IMR-90 (cell line): Measurements from ENCODE around the gene SPATA13. TPM values are rescaled to one million over a fixed set of nuclear protein-coding genes. Genes with fewer than 3 reads are reported as not detected.

Source experiments
- ATAC-seq: fragments of 200-7000 bp; cut with Tn5 transposase; 2 replicates; pipeline ENCODE4 v1.9.1; 2020; ENCODE audit warnings: low read depth, mild to moderate bottlenecking, moderate library complexity
- BruUV-seq: library from RNA; stranded (reverse); fragments of 400-500 nt; replicated peaks from 2 replicates; lab custom pipeline; 2021; lab: Mats Ljungman, UMichigan
- CTCF ChIA-PET: fragments of 300-600 bp; formaldehyde crosslinking; extraction: SDS; loops from one replicate; lab custom pipeline; 2021; ENCODE audit warnings: antibody characterized with exemption; lab: Yijun Ruan, JAX
- POLR2A ChIA-PET: fragments of 300-600 bp; sonication (Branson Sonifier 250); formaldehyde crosslinking; loops from one replicate; lab custom pipeline; 2022; ENCODE audit warnings: antibody characterized with exemption; ENCODE audit not compliant: unreplicated experiment; lab: Charles Lee
- DNase-seq: peaks from one replicate; pipeline ENCODE4 v3.0.0; 2013
- H2AFZ ChIP-seq: replicated peaks from 2 replicates; pipeline ENCODE3; 2013; ENCODE audit warnings: low read length, mild to moderate bottlenecking; ENCODE audit not compliant: poor library complexity
- H2AK5ac ChIP-seq: 2 replicates; pipeline ENCODE4 v1.6.1; 2013; ENCODE audit warnings: low read depth, low read length, inconsistent platforms
- H2AK9ac ChIP-seq: replicated peaks from 2 replicates; pipeline ENCODE3; 2013; ENCODE audit warnings: mild to moderate bottlenecking, low read depth, low read length, moderate library complexity; ENCODE audit not compliant: poor library complexity
- H2BK120ac ChIP-seq: 2 replicates; pipeline ENCODE4 v1.6.1; 2013; ENCODE audit warnings: low read depth, low read length, inconsistent platforms
- H2BK15ac ChIP-seq: 3 replicates; pipeline ENCODE4 v1.6.1; 2013; ENCODE audit warnings: low read depth, low read length, inconsistent platforms
- H2BK20ac ChIP-seq: 2 replicates; pipeline ENCODE4 v1.6.1; 2013; ENCODE audit warnings: low read depth, mild to moderate bottlenecking, inconsistent platforms, low read length, moderate library complexity
- H2BK5ac ChIP-seq: 2 replicates; pipeline ENCODE4 v1.6.1; 2013; ENCODE audit warnings: mild to moderate bottlenecking, low read depth, low read length, inconsistent platforms; ENCODE audit not compliant: poor library complexity, severe bottlenecking
- H3K14ac ChIP-seq: replicated peaks from 2 replicates; pipeline ENCODE4 v1.6.1; 2013; ENCODE audit warnings: low read depth, low read length, inconsistent platforms
- H3K18ac ChIP-seq: 2 replicates; pipeline ENCODE4 v1.6.1; 2013; ENCODE audit warnings: low read depth, low read length, control low read depth
- H3K23ac ChIP-seq: 2 replicates; pipeline ENCODE4 v1.6.1; 2013; ENCODE audit warnings: low read depth, low read length, inconsistent platforms
- H3K27ac ChIP-seq: 2 replicates; pipeline ENCODE4 v1.5.1; 2013; ENCODE audit warnings: mild to moderate bottlenecking, control low read depth, low read length; ENCODE audit not compliant: insufficient read depth
- H3K27me3 ChIP-seq: 2 replicates; pipeline ENCODE4 v1.6.1; 2013; ENCODE audit warnings: low read length; ENCODE audit not compliant: control insufficient read depth, insufficient read depth
- H3K36me3 ChIP-seq: 2 replicates; pipeline ENCODE4 v1.6.1; 2013; ENCODE audit warnings: low read length, mixed read lengths; ENCODE audit not compliant: control insufficient read depth, insufficient read depth
- H3K4ac ChIP-seq: 2 replicates; pipeline ENCODE4 v1.6.1; 2013; ENCODE audit warnings: low read depth, low read length, inconsistent platforms
- H3K4me1 ChIP-seq: 2 replicates; pipeline ENCODE4 v1.6.1; 2013; ENCODE audit warnings: low read length, mixed read lengths; ENCODE audit not compliant: control insufficient read depth, insufficient read depth
- H3K4me2 ChIP-seq: 2 replicates; pipeline ENCODE4 v1.6.1; 2013; ENCODE audit warnings: low read depth, mild to moderate bottlenecking, control low read depth, low read length, moderate library complexity
- H3K4me3 ChIP-seq: 2 replicates; pipeline ENCODE4 v1.5.1; 2013; ENCODE audit warnings: low read depth, mild to moderate bottlenecking, control low read depth, low read length, moderate library complexity; ENCODE audit not compliant: insufficient read depth
- H3K56ac ChIP-seq: 2 replicates; pipeline ENCODE4 v1.6.1; 2013; ENCODE audit warnings: low read length, inconsistent platforms; ENCODE audit not compliant: insufficient read depth; ENCODE audit errors: extremely low read depth
- H3K79me1 ChIP-seq, 2 experiments: 2 replicates each; pipeline ENCODE4 v1.6.1; 2013; ENCODE audit warnings: low read length in 2 of 2, inconsistent platforms in 1 of 2, low read depth in 1 of 2
- H3K9ac ChIP-seq: 2 replicates; pipeline ENCODE4 v1.6.1; 2013; ENCODE audit warnings: low read depth, low read length, control low read depth
- H3K9me1 ChIP-seq: 2 replicates; pipeline ENCODE4 v1.6.1; 2013; ENCODE audit warnings: low read length, inconsistent platforms; ENCODE audit not compliant: insufficient read depth
- H3K9me3 ChIP-seq: 2 replicates; pipeline ENCODE4 v1.6.1; 2013; ENCODE audit warnings: low read length; ENCODE audit not compliant: control insufficient read depth, insufficient read depth
- H4K20me1 ChIP-seq: 2 replicates; pipeline ENCODE4 v1.6.1; 2013; ENCODE audit warnings: low read length, inconsistent platforms; ENCODE audit not compliant: insufficient read depth
- H4K5ac ChIP-seq: 2 replicates; pipeline ENCODE4 v1.6.1; 2013; ENCODE audit warnings: mild to moderate bottlenecking, low read depth, low read length, control low read depth
- H4K8ac ChIP-seq, 2 experiments: 2 replicates each; pipeline ENCODE4 v1.6.1; 2013; ENCODE audit warnings: low read depth in 2 of 2, low read length in 2 of 2, control low read depth in 1 of 2, inconsistent platforms in 1 of 2
- H4K91ac ChIP-seq: 2 replicates; pipeline ENCODE4 v1.6.1; 2013; ENCODE audit warnings: low read depth, low read length, inconsistent platforms; ENCODE audit not compliant: insufficient read depth
- CEBPB ChIP-seq: IDR thresholded peaks from 2 replicates; pipeline ENCODE4 v1.6.1; 2012; ENCODE audit warnings: low read depth, low read length, improper control_type of control experiment
- CHD1 ChIP-seq: IDR thresholded peaks from 2 replicates; pipeline ENCODE4 v1.6.1; 2012; ENCODE audit warnings: low read depth, low read length, improper control_type of control experiment
- MXI1 ChIP-seq: IDR thresholded peaks from 2 replicates; pipeline ENCODE4 v1.6.1; 2012; ENCODE audit warnings: low read depth, mild to moderate bottlenecking, low read length, moderate library complexity, borderline replicate concordance
- POLR2A ChIP-seq: IDR thresholded peaks from 2 replicates; pipeline ENCODE4 v1.6.1; 2012; ENCODE audit warnings: mild to moderate bottlenecking, low read depth, low read length
- RCOR1 ChIP-seq: IDR thresholded peaks from 2 replicates; pipeline ENCODE4 v1.6.1; 2012; ENCODE audit warnings: mild to moderate bottlenecking, low read length, improper control_type of control experiment; ENCODE audit not compliant: insufficient replicate concordance
- RFX5 ChIP-seq: IDR thresholded peaks from 2 replicates; pipeline ENCODE4 v1.8.0; 2012; ENCODE audit warnings: low read depth, mild to moderate bottlenecking, low read length, moderate library complexity
- SMC3 ChIP-seq: fragments of 150-350 bp; IDR thresholded peaks from 2 replicates; pipeline ENCODE4 v1.6.1; 2016; ENCODE audit warnings: low read depth, mild to moderate bottlenecking, antibody characterized with exemption, low read length, moderate library complexity
- WGBS, 2 experiments: methylation state at CpG; one replicate each; pipeline versions ENCODE4 v1.1.5 to v1.1.7; 2013; ENCODE audit warnings: missing lambda C conversion rate in 2 of 2; ENCODE audit not compliant: insufficient read length in 1 of 2; ENCODE audit errors: extremely low coverage in 2 of 2; 5-methylcytosine and 5-hydroxymethylcytosine counted together
- dilution Hi-C: fragments of 300-500 bp; cut with HindIII; formaldehyde crosslinking; loops from one replicate; pipeline ENCODE4 v1.14.3; 2018; ENCODE audit warnings: low sequenced_read_pairs; ENCODE audit not compliant: unreplicated experiment
- in situ Hi-C: fragments of 300-500 bp; cut with MboI; formaldehyde crosslinking; loops from 3 replicates; pipeline ENCODE4 v1.14.3; 2019; ENCODE audit warnings: low sequenced_read_pairs, inconsistent platforms, mixed read lengths
- intact Hi-C: fragments of 100-400 bp; cut with micrococcal nuclease; formaldehyde crosslinking; loops from 2 replicates; pipeline ENCODE4 v1.10.0; 2022
- polyA plus RNA-seq, 3 experiments: library from polyadenylated mRNA; depleted of rRNA; stranded (reverse); fragments of >200 nt; gene quantifications; 2 replicates each; pipeline ENCODE4 v1.2.3, GENCODE V29; 2012; ENCODE audit warnings: low replicate concordance in 1 of 3
- total RNA-seq: library from RNA; depleted of rRNA; stranded (reverse); fragments of >200 nt; gene quantifications from 2 replicates; pipeline ENCODE4 v1.2.3, GENCODE V29; 2012
- TF ChIP-seq, protein P1 (sequence below): fragments of 150-350 bp; IDR thresholded peaks from 2 replicates; pipeline ENCODE4 v1.6.1; 2016; ENCODE audit warnings: low read depth, mild to moderate bottlenecking, low read length, moderate library complexity, borderline replicate concordance
- TF ChIP-seq, protein P2 (sequence below): conservative IDR thresholded peaks from 2 replicates; pipeline ENCODE4 v1.5.1; 2012; ENCODE audit warnings: mild to moderate bottlenecking, low read depth, low read length, improper control_type of control experiment
- TF ChIP-seq, protein P3 (sequence below): fragments of 150-350 bp; IDR thresholded peaks from 2 replicates; pipeline ENCODE4 v1.6.1; 2017; ENCODE audit warnings: mild to moderate bottlenecking, antibody characterized with exemption, low read length, low read depth

The SPATA13 gene
- total and polyA plus RNA-seq, 2 of the 4 experiments (the other 2 are of a cell fraction): 10.5 to 12.5 TPM

DNA sequence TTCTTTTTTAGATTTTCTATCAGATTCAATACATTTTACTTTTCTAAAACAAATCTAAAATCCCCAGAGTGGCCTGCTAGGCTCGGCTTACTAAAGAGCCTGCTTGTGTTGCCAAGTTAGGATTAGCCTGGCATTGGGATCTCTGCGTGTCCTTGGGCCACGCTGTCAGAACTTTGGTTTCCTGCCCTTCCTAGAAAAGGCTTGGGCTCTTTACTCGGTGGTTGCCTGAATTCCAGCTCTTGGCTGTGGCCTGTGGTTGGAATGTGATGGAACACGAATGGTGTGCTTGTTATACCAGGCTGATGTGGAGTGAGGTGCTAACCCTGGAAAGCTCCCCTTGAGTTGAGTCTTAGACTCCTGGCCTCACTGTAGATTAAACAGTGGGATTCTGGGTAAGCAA is 8.5 kb downstream of the SPATA13 start:
- peaks cover 29% of the 10 kb centered on the region; the same call in 1 of the 2 replicates for H4K20me1 ChIP-seq
- no peak overlapping the region for H2BK120ac ChIP-seq
- DNase-seq (no peak), ATAC-seq (no peak)
- no peak overlapping the region for H2AFZ ChIP-seq
- intact Hi-C loops (no loop called here), dilution Hi-C loops (no loop called here), in situ Hi-C loops (no loop called here)
- no peak overlapping the region for H4K5ac ChIP-seq
- H2AK5ac ChIP-seq: no peak overlapping the region; the same call in 1 of the 2 replicates
- peaks cover 59 to 79% of the 10 kb centered on the region in 2 experiments for H3K79me1 ChIP-seq
- no peak overlapping the region for H3K27ac ChIP-seq
- no peak overlapping the region for H3K56ac ChIP-seq
- no peak overlapping the region for H3K4me2 ChIP-seq
- CTCF ChIA-PET: no interaction called here
- no peak overlapping the region for H3K4ac ChIP-seq
- H3K9me1 ChIP-seq: peaks cover 34% of the 10 kb centered on the region
- H3K36me3 ChIP-seq: peaks cover 7% of the 10 kb centered on the region
- H3K14ac ChIP-seq: no peak overlapping the region
- H3K9me3 ChIP-seq: no peaks in the 10 kb centered on the region
- H3K18ac ChIP-seq: no peak overlapping the region
- no peak overlapping the region for H2AK9ac ChIP-seq
- H2BK15ac ChIP-seq: no peak overlapping the region
- H3K4me1 ChIP-seq: peaks cover 15% of the 10 kb centered on the region
- no peaks in the 10 kb centered on the region for H3K27me3 ChIP-seq
- no TSS peak for BruUV-seq
- H3K9ac ChIP-seq: no peak overlapping the region
- H4K8ac ChIP-seq: no peak overlapping the region; a peak in 1 of 4 replicates
- TF ChIP-seq CHD1 (no peak), RCOR1 (no peak), POLR2A (no peak), MXI1 (no peak), RFX5 (no peak), CEBPB (no peak), SMC3 (no peak)
- TF ChIP-seq, protein P1, sequence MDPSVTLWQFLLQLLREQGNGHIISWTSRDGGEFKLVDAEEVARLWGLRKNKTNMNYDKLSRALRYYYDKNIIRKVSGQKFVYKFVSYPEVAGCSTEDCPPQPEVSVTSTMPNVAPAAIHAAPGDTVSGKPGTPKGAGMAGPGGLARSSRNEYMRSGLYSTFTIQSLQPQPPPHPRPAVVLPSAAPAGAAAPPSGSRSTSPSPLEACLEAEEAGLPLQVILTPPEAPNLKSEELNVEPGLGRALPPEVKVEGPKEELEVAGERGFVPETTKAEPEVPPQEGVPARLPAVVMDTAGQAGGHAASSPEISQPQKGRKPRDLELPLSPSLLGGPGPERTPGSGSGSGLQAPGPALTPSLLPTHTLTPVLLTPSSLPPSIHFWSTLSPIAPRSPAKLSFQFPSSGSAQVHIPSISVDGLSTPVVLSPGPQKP: no peak
- TF ChIP-seq, protein P2, sequence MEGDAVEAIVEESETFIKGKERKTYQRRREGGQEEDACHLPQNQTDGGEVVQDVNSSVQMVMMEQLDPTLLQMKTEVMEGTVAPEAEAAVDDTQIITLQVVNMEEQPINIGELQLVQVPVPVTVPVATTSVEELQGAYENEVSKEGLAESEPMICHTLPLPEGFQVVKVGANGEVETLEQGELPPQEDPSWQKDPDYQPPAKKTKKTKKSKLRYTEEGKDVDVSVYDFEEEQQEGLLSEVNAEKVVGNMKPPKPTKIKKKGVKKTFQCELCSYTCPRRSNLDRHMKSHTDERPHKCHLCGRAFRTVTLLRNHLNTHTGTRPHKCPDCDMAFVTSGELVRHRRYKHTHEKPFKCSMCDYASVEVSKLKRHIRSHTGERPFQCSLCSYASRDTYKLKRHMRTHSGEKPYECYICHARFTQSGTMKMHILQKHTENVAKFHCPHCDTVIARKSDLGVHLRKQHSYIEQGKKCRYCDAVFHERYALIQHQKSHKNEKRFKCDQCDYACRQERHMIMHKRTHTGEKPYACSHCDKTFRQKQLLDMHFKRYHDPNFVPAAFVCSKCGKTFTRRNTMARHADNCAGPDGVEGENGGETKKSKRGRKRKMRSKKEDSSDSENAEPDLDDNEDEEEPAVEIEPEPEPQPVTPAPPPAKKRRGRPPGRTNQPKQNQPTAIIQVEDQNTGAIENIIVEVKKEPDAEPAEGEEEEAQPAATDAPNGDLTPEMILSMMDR: no peak
- TF ChIP-seq, protein P3, sequence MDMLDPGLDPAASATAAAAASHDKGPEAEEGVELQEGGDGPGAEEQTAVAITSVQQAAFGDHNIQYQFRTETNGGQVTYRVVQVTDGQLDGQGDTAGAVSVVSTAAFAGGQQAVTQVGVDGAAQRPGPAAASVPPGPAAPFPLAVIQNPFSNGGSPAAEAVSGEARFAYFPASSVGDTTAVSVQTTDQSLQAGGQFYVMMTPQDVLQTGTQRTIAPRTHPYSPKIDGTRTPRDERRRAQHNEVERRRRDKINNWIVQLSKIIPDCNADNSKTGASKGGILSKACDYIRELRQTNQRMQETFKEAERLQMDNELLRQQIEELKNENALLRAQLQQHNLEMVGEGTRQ: no peak
- no peak overlapping the region for H3K23ac ChIP-seq
- no peak overlapping the region for H2BK20ac ChIP-seq
- WGBS, 2 experiments: 90% methylated on average over 2 of the region's 5 CpGs; no CpG with 5 or more reads in 1 of the 2 experiments
- POLR2A ChIA-PET: no interaction called here
- no peak overlapping the region for H4K91ac ChIP-seq
- no peak overlapping the region for H3K4me3 ChIP-seq
- H2BK5ac ChIP-seq: no peak overlapping the region
